Mucosa of descending colon (tissue), 3 donors: ENCODE results near the gene MED6. TPM values are rescaled to one million over a fixed set of nuclear protein-coding genes. Genes with fewer than 3 reads are reported as not detected.

Source experiments
- ATAC-seq: fragments of 200-7000 bp; cut with Tn5 transposase; one replicate; pipeline ENCODE4 v1.9.1; 2020; ENCODE audit warnings: mild to moderate bottlenecking, moderate library complexity
- DNase-seq, 3 donors: peaks; one replicate each; pipeline ENCODE4 v3.0.0-alpha.2; 2020
- H3K36me3 ChIP-seq: fragments of 200-600 bp; one replicate; pipeline ENCODE4 v1.8.0; 2021; ENCODE audit warnings: low read depth, mild to moderate bottlenecking
- H3K4me1 ChIP-seq: fragments of 200-600 bp; one replicate; pipeline ENCODE4 v1.8.0; 2021; ENCODE audit warnings: low read depth, mild to moderate bottlenecking
- H3K4me3 ChIP-seq: fragments of 200-600 bp; one replicate; pipeline ENCODE4 v1.8.0; 2021; ENCODE audit warnings: mild to moderate bottlenecking
- H3K9me3 ChIP-seq: fragments of 200-600 bp; one replicate; pipeline ENCODE4 v1.8.0; 2021; ENCODE audit warnings: mild to moderate bottlenecking
- intact Hi-C, 2 donors: fragments of 100-400 bp; cut with DNase I in 1 of 2; cut with micrococcal nuclease in 1 of 2; formaldehyde crosslinking; loops; one replicate each; pipeline versions ENCODE4 v1.11.0 to v1.11.1; 2022; cut with DNase I, micrococcal nuclease
- total RNA-seq, 3 donors: library from RNA; stranded (reverse); fragmentation: NEBNext Ultra II Directional in 2 of 3; extraction: Animal tissue kit (Norgen Biotek cat#: 25700) in 2 of 3; gene quantifications; one replicate each; pipeline versions ENCODE4 v1.2.1 to v1.2.4, GENCODE V29; 2021 to 2023
- TF ChIP-seq, protein P1 (sequence below): fragments of 200-600 bp; IDR thresholded peaks from one replicate; pipeline ENCODE4 v1.8.0; 2022; ENCODE audit warnings: antibody characterized with exemption, mild to moderate bottlenecking
- donor health status: DM: no; HTN: no; CAD: no; lungs with moderate emphysema.
- donor health status: DM: no; HTN: no; CAD: no.
- donor health status: DM: no; HTN: yes; CAD: no.

The MED6 gene
- total RNA-seq, 3 donors from 2014 or later: 24.4 to 30.9 (median 27.6) TPM

DNA sequence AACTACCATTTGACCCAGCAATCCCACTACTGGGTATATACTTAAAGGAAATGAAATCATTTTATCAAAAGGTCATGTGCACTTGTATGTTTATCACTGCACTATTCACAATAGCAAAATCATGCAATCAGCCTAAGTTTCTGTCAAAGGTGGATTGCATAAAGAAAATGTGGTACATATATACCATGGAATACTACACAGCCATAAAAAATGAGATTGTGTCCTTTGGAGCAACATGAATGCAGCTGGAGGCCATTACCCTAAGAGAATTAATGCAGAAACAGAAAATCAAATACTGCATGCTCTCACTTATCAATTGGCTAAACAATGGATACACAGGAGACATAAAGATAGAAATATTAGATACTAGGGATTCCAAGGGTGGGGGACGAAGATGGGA lies 27.4 kb downstream of the MED6 start:
- no peaks in the 10 kb centered on the region for H3K36me3 ChIP-seq
- DNase-seq (no peak), ATAC-seq (no peak)
- TF ChIP-seq, protein P1, sequence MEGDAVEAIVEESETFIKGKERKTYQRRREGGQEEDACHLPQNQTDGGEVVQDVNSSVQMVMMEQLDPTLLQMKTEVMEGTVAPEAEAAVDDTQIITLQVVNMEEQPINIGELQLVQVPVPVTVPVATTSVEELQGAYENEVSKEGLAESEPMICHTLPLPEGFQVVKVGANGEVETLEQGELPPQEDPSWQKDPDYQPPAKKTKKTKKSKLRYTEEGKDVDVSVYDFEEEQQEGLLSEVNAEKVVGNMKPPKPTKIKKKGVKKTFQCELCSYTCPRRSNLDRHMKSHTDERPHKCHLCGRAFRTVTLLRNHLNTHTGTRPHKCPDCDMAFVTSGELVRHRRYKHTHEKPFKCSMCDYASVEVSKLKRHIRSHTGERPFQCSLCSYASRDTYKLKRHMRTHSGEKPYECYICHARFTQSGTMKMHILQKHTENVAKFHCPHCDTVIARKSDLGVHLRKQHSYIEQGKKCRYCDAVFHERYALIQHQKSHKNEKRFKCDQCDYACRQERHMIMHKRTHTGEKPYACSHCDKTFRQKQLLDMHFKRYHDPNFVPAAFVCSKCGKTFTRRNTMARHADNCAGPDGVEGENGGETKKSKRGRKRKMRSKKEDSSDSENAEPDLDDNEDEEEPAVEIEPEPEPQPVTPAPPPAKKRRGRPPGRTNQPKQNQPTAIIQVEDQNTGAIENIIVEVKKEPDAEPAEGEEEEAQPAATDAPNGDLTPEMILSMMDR: no peak
- H3K4me3 ChIP-seq: no peak overlapping the region
- intact Hi-C loops: no loop called here
- H3K4me1 ChIP-seq: no peaks in the 10 kb centered on the region
- no peaks in the 10 kb centered on the region for H3K9me3 ChIP-seq

DNA sequence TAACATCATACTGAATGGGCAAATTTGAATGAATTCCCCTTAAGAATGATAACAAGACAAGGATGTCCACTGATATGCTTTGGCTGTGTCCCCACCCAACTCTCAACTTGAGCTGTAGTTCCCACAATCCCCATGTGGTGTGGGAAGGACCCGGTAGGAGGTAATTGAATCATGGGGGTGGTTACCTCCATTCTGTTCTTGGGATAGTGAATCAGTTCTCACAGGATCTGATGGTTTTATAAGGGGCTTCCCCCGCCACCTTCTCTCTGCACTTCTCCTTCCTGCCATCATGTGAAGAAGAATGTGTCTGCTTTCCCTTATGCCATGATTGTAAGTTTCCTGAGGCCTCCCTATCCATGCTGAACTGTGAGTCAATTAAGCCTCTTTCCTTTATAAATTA lies 29.3 kb downstream of the MED6 start:
- no peak for DNase-seq
- no peak overlapping the region for H3K4me3 ChIP-seq
- ATAC-seq: no peak
- H3K4me1 ChIP-seq: no peaks in the 10 kb centered on the region
- peaks cover 3% of the 10 kb centered on the region for H3K9me3 ChIP-seq
- no peaks in the 10 kb centered on the region for H3K36me3 ChIP-seq
- intact Hi-C loops: no loop called here
- TF ChIP-seq, protein P1: no peak

DNA sequence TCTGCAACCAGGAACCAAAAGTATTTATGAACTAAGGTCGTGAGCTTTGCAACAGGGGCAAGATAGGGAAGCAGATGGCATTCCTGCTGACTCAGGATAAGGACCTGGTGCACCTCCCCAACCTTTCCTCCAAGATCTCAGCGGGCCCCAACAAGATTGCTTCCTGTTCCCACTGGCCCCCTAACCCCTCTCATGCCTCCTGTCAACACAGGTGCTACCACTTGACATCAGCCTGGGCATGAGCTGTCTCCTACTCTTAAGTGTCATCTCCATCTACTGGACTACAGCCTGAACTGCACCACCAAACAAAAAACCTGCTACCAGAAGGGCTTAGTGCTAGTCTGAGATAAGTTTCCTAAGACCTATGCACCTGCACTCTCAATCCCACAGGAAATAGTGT lies 32.7 kb downstream of the MED6 start:
- peaks cover 10% of the 10 kb centered on the region for H3K9me3 ChIP-seq
- TF ChIP-seq, protein P1: no peak
- intact Hi-C loops: no loop called here
- no peaks in the 10 kb centered on the region for H3K36me3 ChIP-seq
- DNase-seq: peak in 1 of 3 donors; percentile 38
- ATAC-seq: peak; percentile 77
- no peaks in the 10 kb centered on the region for H3K4me1 ChIP-seq
- H3K4me3 ChIP-seq: no peak overlapping the region

DNA sequence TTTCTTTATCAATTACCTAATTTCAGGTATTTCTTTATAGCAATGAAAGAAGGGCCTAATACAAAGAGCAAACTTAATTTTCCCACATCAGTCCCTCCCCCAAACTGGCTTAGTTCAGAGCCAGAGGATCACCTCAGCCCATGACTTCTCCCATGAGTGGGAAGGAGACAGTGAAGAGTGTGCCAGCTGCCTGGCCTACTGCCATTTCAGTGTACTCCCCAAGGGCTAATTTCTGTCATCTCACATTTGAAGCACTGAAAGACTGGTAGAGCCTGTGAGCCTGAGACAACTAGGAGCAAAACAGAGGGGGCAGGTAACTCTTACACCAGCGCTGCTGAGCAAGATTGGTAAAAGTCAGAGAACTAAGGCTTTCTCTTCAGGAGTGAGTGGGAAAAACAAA lies 36.6 kb downstream of the MED6 start:
- no peaks in the 10 kb centered on the region for H3K36me3 ChIP-seq
- peaks cover 18% of the 10 kb centered on the region for H3K9me3 ChIP-seq
- intact Hi-C loops: no loop called here
- no peak overlapping the region for H3K4me3 ChIP-seq
- TF ChIP-seq, protein P1: no peak
- DNase-seq (no peak), ATAC-seq (no peak)
- H3K4me1 ChIP-seq: no peaks in the 10 kb centered on the region

DNA sequence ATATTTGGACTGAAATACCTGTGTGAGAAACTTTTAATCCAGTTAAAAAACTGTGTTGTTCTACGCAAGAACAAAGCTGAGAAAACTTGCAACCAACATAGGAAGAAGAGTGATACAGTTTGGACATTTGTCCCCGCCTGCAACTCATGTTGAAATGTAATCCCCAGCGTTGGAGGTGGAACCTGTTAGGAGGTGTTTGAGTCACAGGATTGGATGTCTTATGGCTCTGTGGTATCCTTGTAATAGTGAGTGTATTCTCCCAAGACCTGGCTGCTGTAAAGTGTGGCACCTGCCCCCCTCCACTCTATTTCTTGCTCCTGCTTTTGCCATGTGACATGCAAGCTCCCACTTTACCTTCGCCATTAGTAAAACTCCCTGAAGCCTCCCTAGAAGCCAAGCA lies 37.0 kb downstream of the MED6 start:
- H3K4me3 ChIP-seq: no peak overlapping the region
- peaks cover 18% of the 10 kb centered on the region for H3K9me3 ChIP-seq
- DNase-seq: no peak
- intact Hi-C loops: no loop called here
- no peak for ATAC-seq
- H3K36me3 ChIP-seq: no peaks in the 10 kb centered on the region
- no peaks in the 10 kb centered on the region for H3K4me1 ChIP-seq
- TF ChIP-seq, protein P1: no peak

DNA sequence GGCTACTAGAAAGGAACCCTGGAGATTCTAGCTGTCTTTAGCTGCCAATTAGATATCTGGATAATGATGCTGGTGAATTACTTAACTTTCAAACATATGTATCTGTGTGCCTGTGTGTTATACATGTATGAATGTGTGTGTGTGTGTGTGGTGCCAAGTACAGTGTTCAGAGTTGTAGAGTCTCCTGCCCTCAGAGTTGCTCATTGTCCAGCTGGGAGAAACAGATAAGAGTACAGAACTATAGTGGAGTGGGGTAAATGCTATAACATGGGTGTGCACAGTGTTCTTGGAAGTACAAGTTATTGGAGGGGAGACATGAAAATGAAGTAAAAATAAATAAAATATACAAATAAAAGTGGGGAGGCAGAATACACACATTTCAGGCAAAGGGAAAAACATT lies 42.1 kb downstream of the MED6 start:
- no peak for DNase-seq
- peaks cover 9% of the 10 kb centered on the region for H3K9me3 ChIP-seq
- H3K4me3 ChIP-seq: no peak overlapping the region
- no peaks in the 10 kb centered on the region for H3K4me1 ChIP-seq
- intact Hi-C loops: no loop called here
- H3K36me3 ChIP-seq: no peaks in the 10 kb centered on the region
- ATAC-seq: no peak
- TF ChIP-seq, protein P1: no peak
